VCaP (cell line): Measurements from ENCODE around the gene ACAP3.

Experiments used
- H3K27ac ChIP-seq: fragments of 450-650 bp; 2 replicates; pipeline ENCODE4 v1.5.1; 2017
- TF ChIP-seq, protein P1 (sequence below): fragments of 450-650 bp; conservative IDR thresholded peaks from 2 replicates; pipeline ENCODE4 v1.5.1; 2017; ENCODE audit warnings: mild to moderate bottlenecking, moderate library complexity

Gene ACAP3

GRCh38 chr1:1305300-1306069 is 2.2 kb downstream of the ACAP3 start:
- TF ChIP-seq, protein P1, sequence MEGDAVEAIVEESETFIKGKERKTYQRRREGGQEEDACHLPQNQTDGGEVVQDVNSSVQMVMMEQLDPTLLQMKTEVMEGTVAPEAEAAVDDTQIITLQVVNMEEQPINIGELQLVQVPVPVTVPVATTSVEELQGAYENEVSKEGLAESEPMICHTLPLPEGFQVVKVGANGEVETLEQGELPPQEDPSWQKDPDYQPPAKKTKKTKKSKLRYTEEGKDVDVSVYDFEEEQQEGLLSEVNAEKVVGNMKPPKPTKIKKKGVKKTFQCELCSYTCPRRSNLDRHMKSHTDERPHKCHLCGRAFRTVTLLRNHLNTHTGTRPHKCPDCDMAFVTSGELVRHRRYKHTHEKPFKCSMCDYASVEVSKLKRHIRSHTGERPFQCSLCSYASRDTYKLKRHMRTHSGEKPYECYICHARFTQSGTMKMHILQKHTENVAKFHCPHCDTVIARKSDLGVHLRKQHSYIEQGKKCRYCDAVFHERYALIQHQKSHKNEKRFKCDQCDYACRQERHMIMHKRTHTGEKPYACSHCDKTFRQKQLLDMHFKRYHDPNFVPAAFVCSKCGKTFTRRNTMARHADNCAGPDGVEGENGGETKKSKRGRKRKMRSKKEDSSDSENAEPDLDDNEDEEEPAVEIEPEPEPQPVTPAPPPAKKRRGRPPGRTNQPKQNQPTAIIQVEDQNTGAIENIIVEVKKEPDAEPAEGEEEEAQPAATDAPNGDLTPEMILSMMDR, result no peak
- H3K27ac ChIP-seq, result peak overlapping the region; percentile 96

GRCh38 chr1:1304331-1305299 is 3.1 kb downstream of the ACAP3 start:
- TF ChIP-seq, protein P1, result no peak
- H3K27ac ChIP-seq, result peak overlapping the region; percentile 96

- TF ChIP-seq, protein P1, result no peak
- H3K27ac ChIP-seq, result 0 out of 2 replicates have a peak overlapping the region, but pooled peaks have one; percentile 96
Measured at GRCh38 chr1:1303736-1304135, 4.0 kb downstream of the ACAP3 start.

DNA sequence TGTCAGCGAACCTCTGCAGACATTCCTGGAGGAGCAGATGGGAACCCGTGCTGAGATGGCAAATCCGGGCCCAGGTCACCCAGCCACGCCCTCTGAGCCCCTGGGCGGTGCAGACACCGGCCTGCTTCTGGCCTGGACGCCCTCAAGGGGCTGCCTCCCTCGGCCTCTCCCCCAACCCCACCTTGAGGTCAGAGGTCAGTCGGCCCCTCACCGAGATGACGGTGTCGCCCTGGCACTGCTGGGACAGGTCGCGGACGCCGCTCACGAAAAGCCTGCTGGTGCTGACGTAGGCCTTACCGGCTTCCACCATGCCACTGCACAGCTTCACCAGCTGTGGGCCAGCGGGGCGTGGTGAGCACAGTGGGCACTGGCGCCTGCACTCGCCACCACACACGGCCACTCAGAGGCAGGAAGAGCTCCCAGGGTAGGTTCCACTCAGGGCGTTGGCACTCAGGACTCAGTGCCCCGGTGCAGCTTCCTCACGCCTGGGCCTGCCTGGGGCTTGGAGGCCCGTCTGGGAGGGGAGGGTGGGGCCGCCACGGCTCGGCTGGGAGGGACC is 4.7 kb downstream of the ACAP3 start:
- no peak overlapping the region for H3K27ac ChIP-seq
- TF ChIP-seq, protein P1, result no peak

DNA sequence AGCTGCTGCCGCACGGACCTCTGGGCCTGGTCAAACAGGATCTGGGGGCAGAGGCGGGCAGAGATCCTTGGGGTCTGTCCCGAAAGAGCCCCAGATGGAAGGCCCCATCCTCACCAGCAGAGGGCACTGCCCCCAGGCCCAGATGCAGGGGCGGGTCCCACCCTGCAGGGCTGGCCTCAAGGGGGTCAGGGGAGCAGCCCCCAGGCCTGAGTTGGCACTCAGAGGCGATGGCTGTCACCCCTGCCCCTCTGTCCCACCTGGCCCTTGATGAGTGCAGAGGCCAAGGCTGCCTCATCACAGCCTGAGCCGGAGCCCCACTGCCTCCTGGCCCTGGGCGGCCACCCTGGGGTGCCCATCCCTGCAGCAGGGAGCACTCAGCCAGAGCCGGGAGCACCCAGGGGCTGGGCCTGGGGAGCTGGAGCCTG is 5.7 kb downstream of the ACAP3 start:
- TF ChIP-seq, protein P1, result peak; percentile 75
- H3K27ac ChIP-seq, result no peak overlapping the region

- TF ChIP-seq, protein P1, result no peak
- H3K27ac ChIP-seq, result no peak overlapping the region
Measured at GRCh38 chr1:1300352-1300739, 7.4 kb downstream of the ACAP3 start.
